Activated naive CD4-positive, alpha-beta T cell treated with anti-CD3 and anti-CD28 coated beads, Interleukin-2, amount 50 U/mL, for 24 hours (primary cell): ENCODE data around the gene TPP2.
A peak's percentile ranks its signal among the peaks of the same experiment; 100 is the strongest.

ENCODE experiments used
- H3K27ac Mint-ChIP-seq: one replicate; pipeline ENCODE4 v1.8.0; 2021; ENCODE audit warnings: mild to moderate bottlenecking, mixed read lengths
- H3K27me3 Mint-ChIP-seq: one replicate; pipeline ENCODE4 v1.8.0; 2021; ENCODE audit warnings: mixed read lengths
- H3K36me3 Mint-ChIP-seq: one replicate; pipeline ENCODE4 v1.8.0; 2021; ENCODE audit warnings: mixed read lengths
- H3K4me1 Mint-ChIP-seq: one replicate; pipeline ENCODE4 v1.8.0; 2021; ENCODE audit warnings: mixed read lengths
- H3K4me3 Mint-ChIP-seq: one replicate; pipeline ENCODE4 v1.8.0; 2021; ENCODE audit warnings: mild to moderate bottlenecking, mixed read lengths
- H3K9me3 Mint-ChIP-seq: one replicate; pipeline ENCODE4 v1.8.0; 2021; ENCODE audit warnings: mixed read lengths

Gene TPP2

DNA sequence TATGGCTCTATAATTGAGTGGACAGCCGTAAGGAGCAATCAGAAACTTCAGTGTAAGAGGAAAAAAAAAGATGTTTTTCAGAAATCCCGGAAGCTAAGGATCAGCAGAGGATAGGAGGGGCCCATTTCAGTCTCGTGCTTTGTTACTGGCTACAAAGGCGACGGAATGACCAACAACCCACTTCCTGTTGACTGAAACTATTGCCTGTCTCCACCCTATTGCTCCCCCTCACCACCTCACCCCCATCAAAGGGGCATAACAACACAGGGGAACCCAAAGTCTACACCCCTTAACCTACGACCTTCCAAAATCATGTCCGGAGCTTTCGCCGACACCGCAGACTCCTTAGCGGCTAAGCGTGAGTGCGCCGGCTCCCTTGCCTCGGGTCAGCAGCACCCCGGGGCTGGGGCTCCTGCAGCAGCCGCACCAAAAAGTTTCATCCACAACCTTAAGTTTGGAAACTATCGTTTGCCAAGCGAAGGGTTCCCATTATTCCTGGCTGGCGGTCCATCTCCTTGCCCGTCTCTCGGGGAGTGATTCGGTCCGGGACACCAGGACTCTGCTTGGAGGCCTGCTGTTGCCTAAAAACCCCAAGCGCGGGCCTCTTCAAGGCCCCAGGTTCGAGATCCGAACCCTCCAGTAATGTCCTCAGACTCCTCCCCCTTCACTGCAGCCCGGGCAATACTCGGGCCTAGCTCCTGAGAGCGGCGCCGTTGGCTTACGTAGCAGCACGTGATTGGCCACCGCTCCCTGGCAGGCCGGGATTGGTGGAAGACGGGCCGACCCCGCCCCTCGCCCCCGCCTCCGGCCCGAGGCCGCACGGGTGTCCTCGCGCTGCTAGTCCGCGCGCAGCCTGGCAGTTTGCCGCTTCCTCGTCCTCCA lies at the start of gene TPP2:
TPP2 (plus strand) TSS at position 840 of the 882 bp plus-strand sequence. CDS start 53 bp downstream, outside the sequence.
- H3K9me3 Mint-ChIP-seq, result no peaks in the 10 kb centered on the region
- H3K4me1 Mint-ChIP-seq, result peaks cover 65% of the 10 kb centered on the region
- H3K4me3 Mint-ChIP-seq, result peak within 1 kb of the TSS; percentile 98
- peak within 1 kb of the TSS; percentile 99 for H3K27ac Mint-ChIP-seq
- H3K27me3 Mint-ChIP-seq, result no peaks in the 10 kb centered on the region
- H3K36me3 Mint-ChIP-seq, result peaks cover 3% of the 10 kb centered on the region

DNA sequence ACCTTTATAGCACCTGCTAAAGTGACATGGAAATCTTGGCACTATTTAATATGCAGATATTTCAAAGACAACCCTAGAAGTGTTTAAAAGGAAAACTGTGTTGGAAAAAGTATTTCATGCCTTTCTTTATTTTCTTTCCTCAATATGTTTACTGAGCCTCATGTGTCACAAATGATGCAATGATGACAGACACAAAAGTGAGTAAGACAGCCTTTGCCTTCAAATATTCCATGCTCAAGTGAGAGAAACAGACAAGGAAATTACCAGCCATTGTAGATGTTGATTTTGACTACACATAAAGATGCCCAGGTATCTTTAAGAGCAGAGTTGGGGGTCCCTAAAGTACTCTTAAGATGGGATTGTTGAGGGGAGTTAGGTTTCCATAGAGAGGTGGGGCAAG lies 48.0 kb upstream of the TPP2 start:
- Mint-ChIP-seq H3K27ac (no peak overlapping the region), H3K36me3 (no peaks in the 10 kb centered on the region), H3K27me3 (peaks cover 11% of the 10 kb centered on the region), H3K9me3 (no peaks in the 10 kb centered on the region), H3K4me3 (no peak overlapping the region), H3K4me1 (no peaks in the 10 kb centered on the region)

DNA sequence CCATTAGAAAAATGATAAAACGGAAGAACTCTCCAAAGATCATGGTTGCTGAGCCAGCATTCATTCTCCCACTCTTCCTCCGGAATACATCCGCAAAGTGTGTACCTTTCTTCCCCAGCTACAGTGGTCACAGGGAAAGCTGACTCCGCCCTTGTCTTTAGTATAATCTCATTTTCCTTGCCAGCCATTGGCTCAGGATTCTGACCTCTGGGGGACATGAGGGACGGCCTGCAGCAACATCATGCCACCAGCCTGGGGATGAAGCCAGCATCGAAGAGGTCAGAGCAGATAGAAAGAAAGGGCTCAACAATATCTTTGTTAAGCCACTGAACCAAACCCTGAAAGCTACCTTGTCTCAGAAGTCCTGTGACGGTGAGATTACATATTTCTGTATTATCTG lies 46.3 kb upstream of the TPP2 start:
- H3K4me1 Mint-ChIP-seq, result no peaks in the 10 kb centered on the region
- H3K9me3 Mint-ChIP-seq, result no peaks in the 10 kb centered on the region
- no peak overlapping the region for H3K27ac Mint-ChIP-seq
- peaks cover 11% of the 10 kb centered on the region for H3K27me3 Mint-ChIP-seq
- H3K36me3 Mint-ChIP-seq, result no peaks in the 10 kb centered on the region
- no peak overlapping the region for H3K4me3 Mint-ChIP-seq

DNA sequence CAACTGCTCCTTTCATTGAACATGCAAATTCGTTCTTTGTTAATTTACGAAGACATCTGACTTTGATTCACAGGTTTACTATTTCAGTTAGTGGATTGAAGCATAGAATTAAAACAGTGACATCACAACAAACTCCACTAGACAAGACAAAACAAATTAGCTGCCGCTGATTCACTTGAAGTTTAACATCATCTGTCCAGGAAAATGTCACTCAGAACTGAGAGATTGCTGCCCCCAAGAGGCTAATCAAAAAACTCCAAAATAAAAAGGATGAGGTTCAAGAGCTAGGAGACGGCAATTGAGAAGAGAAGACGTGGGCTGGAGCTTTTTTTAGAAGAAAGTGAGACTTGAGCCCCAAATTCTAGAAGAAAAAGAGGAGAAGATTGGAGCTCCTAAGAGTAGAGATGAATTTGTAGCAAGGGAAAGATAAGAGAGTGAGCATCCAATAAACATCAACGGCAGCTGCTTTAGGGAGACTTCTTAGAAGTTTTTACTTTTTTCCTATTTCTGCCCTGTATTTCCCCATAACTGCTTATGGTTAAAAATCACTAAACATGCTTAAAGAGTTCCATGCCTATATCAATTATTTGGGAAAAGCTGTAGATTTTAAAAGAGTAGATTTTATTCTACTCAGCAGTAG lies 40.8 kb upstream of the TPP2 start:
- no peak overlapping the region for H3K4me3 Mint-ChIP-seq
- H3K9me3 Mint-ChIP-seq, result no peaks in the 10 kb centered on the region
- H3K27me3 Mint-ChIP-seq, result peaks cover 6% of the 10 kb centered on the region
- peaks cover 5% of the 10 kb centered on the region for H3K4me1 Mint-ChIP-seq
- no peak overlapping the region for H3K27ac Mint-ChIP-seq
- no peaks in the 10 kb centered on the region for H3K36me3 Mint-ChIP-seq

DNA sequence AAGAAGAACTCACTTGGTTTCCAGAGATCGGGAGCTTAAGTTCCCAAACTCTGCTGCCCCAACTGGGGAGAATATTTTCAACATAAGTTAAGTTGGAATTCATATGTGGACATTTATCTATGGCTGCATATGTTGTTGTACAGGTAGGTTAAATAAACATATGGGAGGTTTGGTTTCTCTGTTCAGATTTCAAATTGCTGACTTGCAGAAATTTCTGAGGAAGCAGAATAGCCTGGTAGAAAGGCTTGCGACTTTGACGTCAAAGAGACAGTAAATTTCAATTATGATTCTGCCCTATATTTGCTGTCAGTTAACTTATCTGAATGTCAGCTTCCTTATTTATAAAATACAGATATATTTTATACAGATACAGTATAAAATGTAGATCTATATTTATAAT lies 40.0 kb upstream of the TPP2 start:
- H3K36me3 Mint-ChIP-seq, result no peaks in the 10 kb centered on the region
- no peak overlapping the region for H3K27ac Mint-ChIP-seq
- peaks cover 5% of the 10 kb centered on the region for H3K4me1 Mint-ChIP-seq
- no peaks in the 10 kb centered on the region for H3K9me3 Mint-ChIP-seq
- H3K27me3 Mint-ChIP-seq, result peaks cover 6% of the 10 kb centered on the region
- H3K4me3 Mint-ChIP-seq, result no peak overlapping the region

DNA sequence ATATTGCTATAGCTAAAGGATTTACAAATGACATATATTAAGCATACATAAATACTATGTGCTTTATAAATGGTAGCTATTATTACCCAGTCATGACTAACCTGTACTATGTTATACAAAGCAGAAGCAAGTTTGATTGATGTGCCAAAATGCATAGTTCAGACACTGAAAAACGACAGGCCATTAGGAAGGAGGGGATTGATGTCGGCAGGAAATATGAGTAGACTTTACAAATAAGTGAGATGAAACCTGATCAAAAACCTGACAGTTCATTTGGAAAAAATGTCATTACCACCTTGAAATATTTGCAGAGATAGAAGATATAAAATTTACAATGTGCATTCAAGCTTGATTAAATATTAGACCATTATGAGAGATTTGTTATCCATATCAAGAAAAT lies 38.8 kb upstream of the TPP2 start:
- H3K9me3 Mint-ChIP-seq, result no peaks in the 10 kb centered on the region
- no peaks in the 10 kb centered on the region for H3K36me3 Mint-ChIP-seq
- H3K4me1 Mint-ChIP-seq, result peaks cover 5% of the 10 kb centered on the region
- peaks cover 6% of the 10 kb centered on the region for H3K27me3 Mint-ChIP-seq
- H3K27ac Mint-ChIP-seq, result no peak overlapping the region
- no peak overlapping the region for H3K4me3 Mint-ChIP-seq

DNA sequence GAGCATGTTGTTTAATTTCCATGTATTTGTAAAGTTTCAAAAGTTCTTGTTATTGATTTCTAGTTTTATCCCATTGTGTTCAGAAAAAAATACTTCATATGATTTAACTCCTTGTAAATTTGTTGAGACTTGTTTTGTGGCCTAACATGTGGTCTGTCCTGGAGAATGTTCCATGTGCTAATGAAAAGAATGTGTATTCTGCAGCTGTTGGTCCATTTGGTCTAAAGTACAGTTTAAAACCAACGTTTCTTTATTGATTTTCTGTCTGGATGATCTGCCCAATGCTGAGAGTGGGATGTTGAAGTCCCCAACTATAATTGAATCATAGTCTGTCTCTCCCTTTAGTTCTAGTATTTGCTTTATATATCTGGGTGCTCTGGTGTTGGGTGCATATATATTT lies 34.9 kb upstream of the TPP2 start:
- Mint-ChIP-seq H3K4me1 (no peaks in the 10 kb centered on the region), H3K27me3 (peaks cover 6% of the 10 kb centered on the region), H3K4me3 (no peak overlapping the region), H3K9me3 (no peaks in the 10 kb centered on the region), H3K36me3 (no peaks in the 10 kb centered on the region), H3K27ac (no peak overlapping the region)

DNA sequence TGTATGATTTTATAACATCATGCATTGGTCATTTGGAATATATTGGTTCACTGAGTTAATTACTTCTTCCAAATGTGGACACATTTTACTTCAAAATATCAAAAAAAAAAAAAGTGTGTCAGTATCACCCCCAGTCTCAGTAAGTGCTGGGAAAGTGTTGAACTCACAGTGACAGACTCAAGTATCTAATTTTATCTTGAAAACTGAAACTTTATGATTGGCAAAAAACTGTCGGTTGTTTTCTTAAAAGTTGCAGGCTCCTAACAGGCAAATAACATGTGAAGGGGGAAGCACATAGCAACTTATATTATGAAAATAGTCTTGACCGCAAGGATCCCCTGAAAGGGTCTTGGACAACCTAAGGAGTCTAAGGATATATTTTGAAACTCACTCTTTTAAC lies 33.5 kb upstream of the TPP2 start:
- peaks cover 6% of the 10 kb centered on the region for H3K27me3 Mint-ChIP-seq
- H3K9me3 Mint-ChIP-seq, result no peaks in the 10 kb centered on the region
- H3K4me1 Mint-ChIP-seq, result no peaks in the 10 kb centered on the region
- H3K36me3 Mint-ChIP-seq, result no peaks in the 10 kb centered on the region
- H3K27ac Mint-ChIP-seq, result no peak overlapping the region
- H3K4me3 Mint-ChIP-seq, result no peak overlapping the region

DNA sequence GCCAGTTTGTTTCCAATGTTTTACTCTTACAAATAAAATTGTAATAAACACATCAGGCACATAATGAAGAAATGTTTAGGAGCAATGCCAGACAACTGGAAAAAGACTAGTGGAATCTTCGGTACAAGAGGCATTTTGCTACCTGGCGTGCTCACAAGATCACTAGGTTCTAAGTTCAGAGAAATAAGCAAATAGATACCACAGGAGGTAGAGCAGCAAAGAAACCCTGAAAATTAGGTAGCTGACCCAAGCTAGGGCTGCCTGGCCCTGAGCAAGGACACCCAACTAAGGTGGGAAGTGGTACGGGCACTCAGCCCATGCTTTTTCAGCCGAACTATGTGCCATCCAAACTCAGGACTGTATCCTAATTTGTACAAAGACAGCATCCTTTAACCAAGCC lies 32.2 kb upstream of the TPP2 start:
- peaks cover 6% of the 10 kb centered on the region for H3K27me3 Mint-ChIP-seq
- no peak overlapping the region for H3K4me3 Mint-ChIP-seq
- no peak overlapping the region for H3K27ac Mint-ChIP-seq
- H3K36me3 Mint-ChIP-seq, result no peaks in the 10 kb centered on the region
- H3K4me1 Mint-ChIP-seq, result no peaks in the 10 kb centered on the region
- no peaks in the 10 kb centered on the region for H3K9me3 Mint-ChIP-seq

DNA sequence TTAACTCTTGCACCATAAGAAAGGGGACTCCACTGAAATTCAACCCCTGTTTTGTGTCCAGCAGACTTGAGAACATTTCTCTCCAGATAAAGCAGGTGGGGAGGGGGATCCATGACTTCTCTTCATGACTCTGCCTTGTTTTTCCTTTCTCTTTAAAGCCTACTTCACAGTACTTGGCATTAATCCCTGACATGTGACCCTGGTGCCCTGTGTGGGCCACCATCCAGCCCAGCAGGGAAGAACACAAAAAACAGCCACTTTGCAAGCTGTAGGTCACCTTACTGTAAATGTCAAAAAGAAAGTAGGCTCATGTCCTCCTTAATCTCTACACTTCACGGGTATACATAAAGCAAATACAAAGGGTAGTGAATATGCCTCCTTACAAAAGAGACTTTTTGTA lies 30.3 kb upstream of the TPP2 start:
- H3K27ac Mint-ChIP-seq, result no peak overlapping the region
- H3K9me3 Mint-ChIP-seq, result no peaks in the 10 kb centered on the region
- no peaks in the 10 kb centered on the region for H3K4me1 Mint-ChIP-seq
- peaks cover 7% of the 10 kb centered on the region for H3K27me3 Mint-ChIP-seq
- H3K4me3 Mint-ChIP-seq, result no peak overlapping the region
- H3K36me3 Mint-ChIP-seq, result no peaks in the 10 kb centered on the region

DNA sequence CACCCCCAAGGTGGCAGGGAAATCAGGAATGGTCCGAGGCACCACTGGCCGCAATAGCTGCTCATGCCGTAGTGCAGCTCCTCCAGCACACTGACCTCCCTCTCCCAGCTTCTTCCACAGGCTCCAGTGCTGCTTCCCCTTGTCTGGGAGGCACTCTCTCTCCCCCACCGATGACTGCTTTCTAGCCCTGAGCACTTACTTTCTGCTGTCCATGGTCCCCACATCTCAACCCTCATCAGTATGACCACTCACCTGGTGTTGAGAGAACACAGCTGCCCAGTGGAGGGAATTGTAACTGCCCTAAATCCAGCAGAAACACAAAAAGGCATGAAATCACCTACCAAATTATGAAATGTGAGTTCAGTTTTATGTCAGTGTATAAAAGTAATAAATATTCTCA lies 28.9 kb upstream of the TPP2 start:
- H3K4me1 Mint-ChIP-seq, result no peaks in the 10 kb centered on the region
- H3K9me3 Mint-ChIP-seq, result no peaks in the 10 kb centered on the region
- no peaks in the 10 kb centered on the region for H3K36me3 Mint-ChIP-seq
- H3K27me3 Mint-ChIP-seq, result peaks cover 9% of the 10 kb centered on the region
- no peak overlapping the region for H3K4me3 Mint-ChIP-seq
- H3K27ac Mint-ChIP-seq, result no peak overlapping the region

DNA sequence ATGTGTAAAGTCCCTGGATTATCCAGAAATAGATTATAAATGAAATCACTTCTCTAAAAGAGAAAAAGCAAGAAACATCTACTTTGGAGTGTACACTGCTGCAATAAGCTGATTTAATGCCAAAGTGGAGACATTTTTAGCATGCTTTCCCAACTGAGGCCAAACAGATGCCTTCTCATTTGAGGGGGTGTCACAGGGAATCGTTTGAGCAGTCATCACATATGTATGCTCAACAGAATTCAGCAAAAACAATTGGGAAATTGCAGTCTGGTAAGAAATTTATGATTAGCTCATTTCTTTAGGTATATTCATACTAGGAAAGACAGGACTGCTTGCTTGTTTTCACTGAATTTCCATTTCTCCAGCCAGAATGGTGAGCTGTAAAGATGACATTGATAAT lies 27.3 kb upstream of the TPP2 start:
- H3K4me1 Mint-ChIP-seq, result no peaks in the 10 kb centered on the region
- H3K9me3 Mint-ChIP-seq, result no peaks in the 10 kb centered on the region
- H3K27me3 Mint-ChIP-seq, result peaks cover 11% of the 10 kb centered on the region
- H3K36me3 Mint-ChIP-seq, result no peaks in the 10 kb centered on the region
- no peak overlapping the region for H3K27ac Mint-ChIP-seq
- no peak overlapping the region for H3K4me3 Mint-ChIP-seq

DNA sequence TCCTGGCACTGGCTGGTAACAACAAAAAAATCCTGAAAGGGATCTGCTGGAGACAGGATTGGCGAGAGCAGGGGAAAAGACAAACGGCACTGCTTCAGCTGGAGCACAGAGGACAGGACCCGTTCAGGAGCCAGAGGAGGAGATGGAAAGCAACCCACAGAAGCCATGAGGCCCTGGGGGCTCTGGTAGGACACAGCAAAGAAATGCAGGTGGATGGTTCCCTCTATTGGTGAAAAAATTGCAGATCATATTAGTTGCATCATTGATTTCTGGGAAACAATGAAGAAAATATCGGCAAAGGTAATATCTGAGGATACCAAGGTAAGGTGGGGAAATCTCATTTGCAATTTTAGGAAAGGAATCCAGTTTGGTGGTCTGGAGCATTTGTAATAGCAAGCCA lies 25.7 kb upstream of the TPP2 start:
- H3K4me1 Mint-ChIP-seq, result no peaks in the 10 kb centered on the region
- H3K9me3 Mint-ChIP-seq, result no peaks in the 10 kb centered on the region
- no peaks in the 10 kb centered on the region for H3K36me3 Mint-ChIP-seq
- H3K4me3 Mint-ChIP-seq, result no peak overlapping the region
- H3K27ac Mint-ChIP-seq, result no peak overlapping the region
- H3K27me3 Mint-ChIP-seq, result peaks cover 11% of the 10 kb centered on the region

DNA sequence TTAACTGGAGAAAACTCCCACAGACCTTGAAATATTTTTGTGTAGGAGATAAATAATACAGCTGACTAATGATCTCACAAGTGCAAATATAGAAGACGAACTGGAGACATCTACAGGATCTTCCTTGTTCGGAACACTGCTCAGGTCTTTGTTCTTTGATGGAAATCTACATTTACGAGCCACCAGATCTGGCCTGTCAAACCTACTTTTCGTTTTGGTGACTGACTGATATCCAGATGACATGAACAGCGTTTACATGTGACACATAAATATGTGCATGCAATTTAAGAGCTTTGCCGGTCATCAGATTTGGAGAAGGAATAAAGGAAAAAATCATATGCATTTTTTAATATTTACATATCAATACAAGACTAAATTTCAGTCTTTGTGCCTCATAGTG lies 24.5 kb upstream of the TPP2 start:
- no peaks in the 10 kb centered on the region for H3K4me1 Mint-ChIP-seq
- H3K27ac Mint-ChIP-seq, result no peak overlapping the region
- peaks cover 5% of the 10 kb centered on the region for H3K27me3 Mint-ChIP-seq
- no peak overlapping the region for H3K4me3 Mint-ChIP-seq
- H3K36me3 Mint-ChIP-seq, result no peaks in the 10 kb centered on the region
- no peaks in the 10 kb centered on the region for H3K9me3 Mint-ChIP-seq

DNA sequence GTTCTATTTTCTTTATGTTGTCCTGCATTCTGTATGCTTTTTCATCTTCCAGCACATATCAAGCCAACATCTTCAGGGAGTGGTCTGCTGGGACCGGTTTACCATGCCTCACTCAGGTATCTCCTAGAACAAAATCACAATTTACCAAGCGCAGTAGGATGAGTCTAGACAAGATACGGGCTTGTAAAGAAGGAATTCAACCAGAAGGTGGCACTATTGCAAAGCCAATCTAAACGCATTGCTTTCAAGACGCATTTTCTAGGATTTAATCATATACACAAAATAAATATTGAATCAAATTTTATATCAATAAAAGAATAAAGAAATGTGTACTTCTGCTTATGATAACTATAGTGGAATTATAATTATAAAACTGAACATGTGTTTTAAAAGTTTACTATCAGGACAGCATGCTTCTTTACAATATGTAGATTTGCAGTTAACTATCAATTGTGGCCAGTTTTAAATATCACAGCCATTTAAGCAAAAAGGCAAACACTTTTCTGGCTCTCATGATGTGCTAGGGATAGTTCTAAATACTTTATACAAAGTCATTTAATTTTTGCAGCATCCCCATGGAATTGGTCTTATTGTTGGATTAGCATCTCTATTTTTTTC lies 16.1 kb upstream of the TPP2 start:
- Mint-ChIP-seq H3K9me3 (no peaks in the 10 kb centered on the region), H3K27ac (no peak overlapping the region), H3K4me3 (no peak overlapping the region), H3K27me3 (no peaks in the 10 kb centered on the region), H3K4me1 (peaks cover 12% of the 10 kb centered on the region), H3K36me3 (no peaks in the 10 kb centered on the region)

DNA sequence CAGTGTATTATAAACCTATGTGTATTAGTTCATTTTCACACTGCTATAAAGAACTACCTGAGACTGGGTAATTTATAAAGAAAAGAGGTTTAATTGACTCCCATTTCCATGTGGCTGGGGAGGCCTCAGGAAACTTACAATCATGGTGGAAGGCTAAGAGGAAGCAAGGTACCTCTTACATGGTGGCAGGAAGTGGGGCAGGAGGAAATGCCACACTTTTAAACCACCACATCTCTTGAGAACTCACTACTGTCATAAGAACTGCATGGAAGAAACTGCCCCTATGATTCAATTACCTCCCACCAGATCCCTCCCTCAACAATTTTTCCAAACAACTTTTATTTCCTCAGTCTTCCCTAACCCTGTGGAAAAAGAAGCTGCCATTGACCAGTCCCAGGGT lies 14.5 kb upstream of the TPP2 start:
- Mint-ChIP-seq H3K4me3 (no peak overlapping the region), H3K36me3 (no peaks in the 10 kb centered on the region), H3K9me3 (no peaks in the 10 kb centered on the region), H3K4me1 (peaks cover 12% of the 10 kb centered on the region), H3K27me3 (no peaks in the 10 kb centered on the region), H3K27ac (no peak overlapping the region)
